HL-60 (cell line): ENCODE results near the gene SCYL3.

Source experiments
- CTCF ChIP-seq: IDR thresholded peaks from one replicate; pipeline ENCODE4 v1.5.1; 2011; ENCODE audit warnings: low read length, control low read depth, inconsistent platforms; ENCODE audit not compliant: insufficient read depth
- GABPA ChIP-seq: IDR thresholded peaks from 2 replicates; pipeline ENCODE4 v1.6.1; 2012; ENCODE audit warnings: low read depth
- POLR2AphosphoS5 ChIP-seq: IDR thresholded peaks from 2 replicates; pipeline ENCODE4 v1.6.1; 2012; ENCODE audit warnings: low read depth
- REST ChIP-seq: IDR thresholded peaks from 2 replicates; pipeline ENCODE4 v1.6.1; 2012; ENCODE audit warnings: low read depth; ENCODE audit not compliant: insufficient replicate concordance

GRCh38 chr1:169921080-169921479 is 27.4 kb upstream of the SCYL3 start:
- TF ChIP-seq CTCF = no peak
- TF ChIP-seq POLR2AphosphoS5 = no peak
- TF ChIP-seq REST = no peak
- no peak for TF ChIP-seq GABPA
